Activated CD8-positive, alpha-beta T cell treated with anti-CD3 and anti-CD28 coated beads, Interleukin-2, amount 10 ng/mL, durations not matched to agents 7 days and 5 days (primary cell): ENCODE data around the gene ZBTB16. TPM values are rescaled to one million over a fixed set of nuclear protein-coding genes. Genes with fewer than 3 reads are reported as not detected.

ENCODE experiments used
- ATAC-seq: fragments of 150-1000 bp; cut with Tn5 transposase; one replicate; pipeline ENCODE4 v1.10.0; 2021; ENCODE audit warnings: moderate library complexity
- CTCF ChIA-PET: fragments of 350-600 bp; sonication (Branson Sonifier 250); formaldehyde crosslinking; loops from one replicate; lab custom pipeline; 2021; ENCODE audit warnings: antibody characterized with exemption; lab: Charles Lee
- POLR2A ChIA-PET: fragments of 350-600 bp; sonication (Branson Sonifier 250); formaldehyde crosslinking; loops from one replicate; lab custom pipeline; 2021; ENCODE audit warnings: antibody characterized with exemption; lab: Charles Lee
- DNase-seq: peaks from one replicate; pipeline ENCODE4 v3.0.0-alpha.2; 2020
- H3K27ac Mint-ChIP-seq: one replicate; pipeline ENCODE4 v1.8.0; 2021; ENCODE audit warnings: mild to moderate bottlenecking, mixed read lengths
- H3K27me3 Mint-ChIP-seq: one replicate; pipeline ENCODE4 v1.8.0; 2021; ENCODE audit warnings: low read depth, mixed read lengths
- H3K36me3 Mint-ChIP-seq: one replicate; pipeline ENCODE4 v1.8.0; 2021; ENCODE audit warnings: low read depth, mixed read lengths
- H3K4me1 Mint-ChIP-seq: one replicate; pipeline ENCODE4 v1.8.0; 2021; ENCODE audit warnings: low read depth, mixed read lengths
- H3K4me3 Mint-ChIP-seq: one replicate; pipeline ENCODE4 v1.8.0; 2021; ENCODE audit warnings: mild to moderate bottlenecking, mixed read lengths
- H3K9me3 Mint-ChIP-seq: one replicate; pipeline ENCODE4 v1.8.0; 2022; ENCODE audit warnings: mixed read lengths; ENCODE audit not compliant: insufficient read depth
- total RNA-seq, 2 experiments: library from RNA; stranded (reverse); gene quantifications; one replicate each; pipeline ENCODE4 v1.2.3, GENCODE V29; 2021

Gene ZBTB16
- total RNA-seq, 2 experiments from 2014 or later, result 16.3 to 16.4 TPM

DNA sequence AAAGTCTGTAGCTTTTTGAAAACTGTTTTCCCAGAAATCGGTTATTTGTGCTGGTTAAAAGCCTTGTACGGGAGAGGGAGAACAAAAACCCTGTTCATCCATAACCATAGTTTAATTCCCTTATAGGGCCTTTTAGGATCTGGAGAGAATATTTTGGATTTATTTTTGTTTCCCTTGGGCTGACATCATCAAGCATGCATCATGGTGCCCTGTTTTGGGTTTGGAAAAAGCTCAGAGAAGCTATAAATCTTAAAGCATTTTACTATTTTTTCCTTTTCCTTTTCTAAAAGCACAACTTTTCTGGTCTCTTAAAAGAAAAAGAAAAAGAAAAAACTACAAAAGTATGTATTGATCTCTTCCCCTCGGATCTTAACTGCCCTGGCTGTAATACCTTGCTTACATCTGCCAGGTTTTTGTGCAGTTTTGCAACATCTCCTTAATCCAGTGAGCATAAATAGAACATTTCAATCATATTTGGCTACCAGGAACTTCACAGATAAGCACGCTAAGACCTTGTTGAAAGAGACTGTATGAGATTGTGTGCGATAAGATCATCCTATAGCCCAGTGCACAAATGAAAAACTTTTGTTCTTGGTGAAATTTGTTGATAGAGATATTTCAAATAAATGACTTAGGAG, 88.0 kb downstream of the ZBTB16 start:
- H3K27me3 Mint-ChIP-seq, result peaks cover 5% of the 10 kb centered on the region
- H3K27ac Mint-ChIP-seq, result no peak overlapping the region
- ChIA-PET CTCF (no interaction called here), POLR2A (no interaction called here)
- H3K9me3 Mint-ChIP-seq, result no peaks in the 10 kb centered on the region
- no peaks in the 10 kb centered on the region for H3K36me3 Mint-ChIP-seq
- ATAC-seq (no peak), DNase-seq (no peak)
- no peak overlapping the region for H3K4me3 Mint-ChIP-seq
- H3K4me1 Mint-ChIP-seq, result peaks cover 13% of the 10 kb centered on the region

DNA sequence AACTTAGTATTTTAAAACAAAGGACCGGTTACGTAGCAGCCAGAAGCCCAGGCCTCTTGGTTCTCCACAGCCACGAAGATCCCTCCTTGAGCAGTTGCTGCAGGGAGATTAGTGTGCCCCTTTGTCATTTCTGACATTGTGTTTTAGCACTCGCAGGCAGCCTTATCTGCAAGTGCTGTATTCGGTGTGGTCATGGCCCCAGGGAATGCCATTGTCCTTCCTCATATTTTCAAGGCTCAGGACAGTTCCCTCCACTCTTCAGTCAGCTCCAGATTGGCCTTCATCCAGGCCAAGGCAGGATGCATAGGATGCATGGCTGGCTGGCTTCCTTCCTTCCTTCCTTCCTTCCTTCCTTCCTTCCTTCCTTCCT, 88.5 kb downstream of the ZBTB16 start:
- Mint-ChIP-seq H3K4me1 (peaks cover 17% of the 10 kb centered on the region), H3K4me3 (no peak overlapping the region), H3K9me3 (no peaks in the 10 kb centered on the region), H3K27ac (no peak overlapping the region), H3K36me3 (no peaks in the 10 kb centered on the region), H3K27me3 (peaks cover 9% of the 10 kb centered on the region)
- POLR2A ChIA-PET, result interaction anchor here (0.8 kb wide), 1 partner anchor 44 kb away, joined by 3 read pairs; no protein-coding TSS in a partner anchor
- CTCF ChIA-PET, result no interaction called here
- DNase-seq, result no peak
- ATAC-seq, result no peak

DNA sequence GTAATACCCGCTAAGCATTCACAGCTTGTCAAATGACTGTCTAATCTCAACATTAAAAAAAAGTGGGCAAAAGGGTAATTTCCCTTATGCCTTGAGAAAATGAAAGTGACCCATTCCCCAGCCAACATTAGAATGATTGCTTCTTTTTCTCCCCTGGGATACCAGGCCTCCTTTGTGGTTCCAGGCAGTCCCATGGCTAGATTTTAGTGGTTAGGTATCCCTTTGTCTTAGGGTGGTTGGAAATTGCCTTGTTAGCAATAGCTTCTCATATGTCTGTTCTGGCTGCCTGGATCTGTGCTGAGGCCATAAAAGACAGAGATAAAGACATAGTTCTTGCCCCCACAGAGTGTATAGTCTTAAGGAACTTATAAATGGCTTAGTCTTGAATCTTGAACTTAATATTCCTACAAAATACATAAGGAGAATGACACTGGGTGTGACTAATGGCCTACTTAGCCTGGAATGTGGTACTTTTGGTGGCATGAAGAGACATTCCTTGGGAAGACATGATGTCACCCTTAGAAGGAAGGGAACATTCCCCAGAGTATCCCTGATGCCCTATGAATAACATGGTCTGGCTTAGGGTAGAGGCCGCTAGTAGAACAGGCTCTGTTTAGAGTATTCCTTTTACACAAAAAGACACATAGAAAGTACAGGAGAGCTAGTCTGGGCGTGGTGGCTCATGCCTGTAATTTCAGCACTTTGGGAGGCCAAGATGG, 90.3 kb downstream of the ZBTB16 start:
- H3K27ac Mint-ChIP-seq, result no peak overlapping the region
- H3K4me3 Mint-ChIP-seq, result no peak overlapping the region
- ChIA-PET CTCF (interaction anchor here (1.0 to 1.9 kb wide), 3 partner anchors 16 to 111 kb away, joined by 3 to 5 read pairs (median 4); no protein-coding TSS in a partner anchor), POLR2A (no interaction called here)
- DNase-seq (no peak), ATAC-seq (no peak)
- H3K9me3 Mint-ChIP-seq, result no peaks in the 10 kb centered on the region
- peaks cover 17% of the 10 kb centered on the region for H3K4me1 Mint-ChIP-seq
- peaks cover 3% of the 10 kb centered on the region for H3K36me3 Mint-ChIP-seq
- peaks cover 9% of the 10 kb centered on the region for H3K27me3 Mint-ChIP-seq

GRCh38 chr11:114150671-114151070, 91.2 kb downstream of the ZBTB16 start:
- ChIA-PET POLR2A (no interaction called here), CTCF (interaction anchor here (1.9 kb wide), 1 partner anchor 110 kb away, joined by 5 read pairs; no protein-coding TSS in a partner anchor)
- no peak for DNase-seq
- H3K36me3 Mint-ChIP-seq, result peaks cover 3% of the 10 kb centered on the region
- H3K27ac Mint-ChIP-seq, result no peak overlapping the region
- H3K4me1 Mint-ChIP-seq, result peaks cover 17% of the 10 kb centered on the region
- no peaks in the 10 kb centered on the region for H3K9me3 Mint-ChIP-seq
- peaks cover 5% of the 10 kb centered on the region for H3K27me3 Mint-ChIP-seq
- H3K4me3 Mint-ChIP-seq, result no peak overlapping the region
- ATAC-seq, result no peak

- Mint-ChIP-seq H3K27me3 (peaks cover 5% of the 10 kb centered on the region), H3K27ac (no peak overlapping the region), H3K36me3 (peaks cover 3% of the 10 kb centered on the region), H3K9me3 (no peaks in the 10 kb centered on the region), H3K4me1 (peaks cover 17% of the 10 kb centered on the region), H3K4me3 (no peak overlapping the region)
- DNase-seq (no peak), ATAC-seq (no peak)
- CTCF ChIA-PET, result no interaction called here
- POLR2A ChIA-PET, result interaction anchor here (0.7 kb wide), 1 partner anchor 16 kb away, joined by 3 read pairs; no protein-coding TSS in a partner anchor
These were observed 92.1 kb downstream of the ZBTB16 start for GRCh38 chr11:114151631-114152030.

DNA sequence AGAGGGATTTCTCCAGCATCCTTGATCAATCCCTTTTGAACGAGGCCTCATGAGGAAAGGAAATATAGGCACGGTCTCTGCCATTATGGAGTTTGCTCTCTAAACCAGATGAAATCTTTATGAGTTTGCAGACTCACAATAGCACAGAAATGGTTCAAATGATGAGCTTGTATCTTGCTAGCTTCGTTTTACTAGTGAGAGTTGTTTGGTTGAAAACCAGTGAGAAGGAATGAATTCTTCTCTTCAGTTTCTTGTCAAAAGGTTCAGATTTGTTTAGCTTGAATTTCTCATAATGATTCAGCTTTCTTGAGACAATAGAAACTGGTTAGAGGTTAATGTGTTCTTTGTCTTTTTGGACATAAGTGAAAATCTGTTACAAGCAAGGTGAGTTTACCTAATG, 92.7 kb downstream of the ZBTB16 start:
- CTCF ChIA-PET, result no interaction called here
- H3K36me3 Mint-ChIP-seq, result peaks cover 5% of the 10 kb centered on the region
- no peak overlapping the region for H3K27ac Mint-ChIP-seq
- H3K27me3 Mint-ChIP-seq, result peaks cover 5% of the 10 kb centered on the region
- POLR2A ChIA-PET, result interaction anchor here (0.7 kb wide), 1 partner anchor 15 kb away, joined by 3 read pairs; no protein-coding TSS in a partner anchor
- ATAC-seq (no peak), DNase-seq (no peak)
- no peaks in the 10 kb centered on the region for H3K9me3 Mint-ChIP-seq
- H3K4me1 Mint-ChIP-seq, result peaks cover 23% of the 10 kb centered on the region
- no peak overlapping the region for H3K4me3 Mint-ChIP-seq

- Mint-ChIP-seq H3K27ac (no peak overlapping the region), H3K4me3 (no peak overlapping the region), H3K27me3 (peaks cover 5% of the 10 kb centered on the region), H3K4me1 (peaks cover 28% of the 10 kb centered on the region), H3K36me3 (peaks cover 10% of the 10 kb centered on the region), H3K9me3 (no peaks in the 10 kb centered on the region)
- DNase-seq (no peak), ATAC-seq (no peak)
- ChIA-PET CTCF (no interaction called here), POLR2A (no interaction called here)
These were observed 93.3 kb downstream of the ZBTB16 start for GRCh38 chr11:114152785-114153184.

GRCh38 chr11:114153224-114153623, 93.7 kb downstream of the ZBTB16 start:
- DNase-seq, result no peak
- H3K9me3 Mint-ChIP-seq, result no peaks in the 10 kb centered on the region
- H3K4me3 Mint-ChIP-seq, result no peak overlapping the region
- H3K27me3 Mint-ChIP-seq, result peaks cover 5% of the 10 kb centered on the region
- ATAC-seq, result no peak
- peaks cover 13% of the 10 kb centered on the region for H3K36me3 Mint-ChIP-seq
- H3K4me1 Mint-ChIP-seq, result peaks cover 29% of the 10 kb centered on the region
- CTCF ChIA-PET, result no interaction called here
- POLR2A ChIA-PET, result no interaction called here
- no peak overlapping the region for H3K27ac Mint-ChIP-seq

- no peak for ATAC-seq
- H3K27me3 Mint-ChIP-seq, result peaks cover 5% of the 10 kb centered on the region
- peaks cover 33% of the 10 kb centered on the region for H3K4me1 Mint-ChIP-seq
- H3K27ac Mint-ChIP-seq, result peak overlapping the region; percentile 43
- POLR2A ChIA-PET, result no interaction called here
- no peak for DNase-seq
- CTCF ChIA-PET, result no interaction called here
- H3K4me3 Mint-ChIP-seq, result no peak overlapping the region
- H3K9me3 Mint-ChIP-seq, result no peaks in the 10 kb centered on the region
- peaks cover 16% of the 10 kb centered on the region for H3K36me3 Mint-ChIP-seq
These were observed 94.9 kb downstream of the ZBTB16 start for GRCh38 chr11:114154271-114155047.

GRCh38 chr11:114155116-114155515, 95.6 kb downstream of the ZBTB16 start:
- DNase-seq, result no peak
- H3K27me3 Mint-ChIP-seq, result peaks cover 5% of the 10 kb centered on the region
- no peak overlapping the region for H3K27ac Mint-ChIP-seq
- H3K9me3 Mint-ChIP-seq, result no peaks in the 10 kb centered on the region
- peaks cover 16% of the 10 kb centered on the region for H3K36me3 Mint-ChIP-seq
- CTCF ChIA-PET, result no interaction called here
- no peak overlapping the region for H3K4me3 Mint-ChIP-seq
- POLR2A ChIA-PET, result no interaction called here
- no peak for ATAC-seq
- peaks cover 40% of the 10 kb centered on the region for H3K4me1 Mint-ChIP-seq

DNA sequence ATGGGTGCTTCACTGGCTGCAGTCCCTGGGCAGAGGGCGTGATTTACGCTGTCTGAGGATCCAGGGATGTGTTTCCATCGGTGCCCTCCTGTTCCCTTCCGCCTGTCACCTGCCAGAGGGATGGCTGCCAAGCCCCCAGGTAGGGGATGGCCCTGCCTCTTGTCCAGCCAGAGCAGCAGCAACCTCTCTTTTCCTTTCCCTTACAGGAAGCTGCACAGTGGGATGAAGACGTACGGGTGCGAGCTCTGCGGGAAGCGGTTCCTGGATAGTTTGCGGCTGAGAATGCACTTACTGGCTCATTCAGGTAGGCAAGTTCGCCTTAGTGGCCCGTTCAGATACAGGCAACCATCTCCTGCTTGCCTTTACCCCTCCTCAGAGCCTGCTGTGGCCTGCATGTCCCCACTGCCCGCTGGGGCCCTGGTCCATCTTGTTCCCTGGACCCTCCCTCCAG, 96.6 kb downstream of the ZBTB16 start:
- peaks cover 50% of the 10 kb centered on the region for H3K4me1 Mint-ChIP-seq
- CTCF ChIA-PET, result interaction anchor here (5.2 kb wide), 1 partner anchor 105 kb away, joined by 25 read pairs; no protein-coding TSS in a partner anchor
- peaks cover 5% of the 10 kb centered on the region for H3K27me3 Mint-ChIP-seq
- H3K36me3 Mint-ChIP-seq, result peaks cover 16% of the 10 kb centered on the region
- POLR2A ChIA-PET, result no interaction called here
- DNase-seq, result no peak
- no peak overlapping the region for H3K4me3 Mint-ChIP-seq
- no peak overlapping the region for H3K27ac Mint-ChIP-seq
- no peak for ATAC-seq
- no peaks in the 10 kb centered on the region for H3K9me3 Mint-ChIP-seq
